HL-60 (cell line): ENCODE results near the gene KY.
"Not testable (repeated sequence)": the region's sequence is repeated elsewhere in the genome, so short reads cannot be mapped to it uniquely, and the experiment has no call there.

Experiments used
- DNase-seq, 2 experiments: peaks; one replicate each; pipeline ENCODE4 v3.0.0-alpha.2; 2010 to 2020; ENCODE audit warnings: low read depth in 1 of 2, low spot score in 1 of 2
- H3K27ac ChIP-seq: fragments of 250-450 bp; sonication (Bioruptor Pico); replicated peaks from 2 replicates; pipeline ENCODE4 v1.5.1; 2020; ENCODE audit warnings: mild to moderate bottlenecking, moderate library complexity
- H3K27me3 ChIP-seq: fragments of 250-450 bp; sonication (Bioruptor Pico); 2 replicates; pipeline ENCODE4 v1.5.1; 2021; ENCODE audit warnings: mild to moderate bottlenecking, moderate library complexity; ENCODE audit not compliant: insufficient read depth, poor library complexity, severe bottlenecking
- H3K4me3 ChIP-seq: replicated peaks from 2 replicates; pipeline ENCODE4 v1.5.1; 2011; ENCODE audit warnings: mild to moderate bottlenecking, control low read depth, low read length; ENCODE audit not compliant: insufficient read depth
- CTCF ChIP-seq: IDR thresholded peaks from one replicate; pipeline ENCODE4 v1.5.1; 2011; ENCODE audit warnings: low read length, control low read depth, inconsistent platforms; ENCODE audit not compliant: insufficient read depth
- GABPA ChIP-seq: IDR thresholded peaks from 2 replicates; pipeline ENCODE4 v1.6.1; 2012; ENCODE audit warnings: low read depth
- POLR2AphosphoS5 ChIP-seq: IDR thresholded peaks from 2 replicates; pipeline ENCODE4 v1.6.1; 2012; ENCODE audit warnings: low read depth
- SPI1 ChIP-seq: IDR thresholded peaks from 2 replicates; pipeline ENCODE4 v1.6.1; 2012; ENCODE audit warnings: low read depth, mild to moderate bottlenecking, borderline replicate concordance
- TF ChIP-seq, protein P1 (sequence below): IDR thresholded peaks from 2 replicates; pipeline ENCODE4 v1.6.1; 2012; ENCODE audit warnings: low read depth; ENCODE audit not compliant: insufficient replicate concordance

KY gene

GRCh38 chr3:134597390-134597970 lies 53.3 kb downstream of the KY start:
- Histone ChIP-seq H3K4me3 (no peak overlapping the region), H3K27me3 (no peaks in the 10 kb centered on the region), H3K27ac (no peak overlapping the region)
- no peak for DNase-seq
- no peak for TF ChIP-seq CTCF
- TF ChIP-seq SPI1 = no peak
- no peak for TF ChIP-seq POLR2AphosphoS5
- TF ChIP-seq GABPA = no peak
- TF ChIP-seq, protein P1, sequence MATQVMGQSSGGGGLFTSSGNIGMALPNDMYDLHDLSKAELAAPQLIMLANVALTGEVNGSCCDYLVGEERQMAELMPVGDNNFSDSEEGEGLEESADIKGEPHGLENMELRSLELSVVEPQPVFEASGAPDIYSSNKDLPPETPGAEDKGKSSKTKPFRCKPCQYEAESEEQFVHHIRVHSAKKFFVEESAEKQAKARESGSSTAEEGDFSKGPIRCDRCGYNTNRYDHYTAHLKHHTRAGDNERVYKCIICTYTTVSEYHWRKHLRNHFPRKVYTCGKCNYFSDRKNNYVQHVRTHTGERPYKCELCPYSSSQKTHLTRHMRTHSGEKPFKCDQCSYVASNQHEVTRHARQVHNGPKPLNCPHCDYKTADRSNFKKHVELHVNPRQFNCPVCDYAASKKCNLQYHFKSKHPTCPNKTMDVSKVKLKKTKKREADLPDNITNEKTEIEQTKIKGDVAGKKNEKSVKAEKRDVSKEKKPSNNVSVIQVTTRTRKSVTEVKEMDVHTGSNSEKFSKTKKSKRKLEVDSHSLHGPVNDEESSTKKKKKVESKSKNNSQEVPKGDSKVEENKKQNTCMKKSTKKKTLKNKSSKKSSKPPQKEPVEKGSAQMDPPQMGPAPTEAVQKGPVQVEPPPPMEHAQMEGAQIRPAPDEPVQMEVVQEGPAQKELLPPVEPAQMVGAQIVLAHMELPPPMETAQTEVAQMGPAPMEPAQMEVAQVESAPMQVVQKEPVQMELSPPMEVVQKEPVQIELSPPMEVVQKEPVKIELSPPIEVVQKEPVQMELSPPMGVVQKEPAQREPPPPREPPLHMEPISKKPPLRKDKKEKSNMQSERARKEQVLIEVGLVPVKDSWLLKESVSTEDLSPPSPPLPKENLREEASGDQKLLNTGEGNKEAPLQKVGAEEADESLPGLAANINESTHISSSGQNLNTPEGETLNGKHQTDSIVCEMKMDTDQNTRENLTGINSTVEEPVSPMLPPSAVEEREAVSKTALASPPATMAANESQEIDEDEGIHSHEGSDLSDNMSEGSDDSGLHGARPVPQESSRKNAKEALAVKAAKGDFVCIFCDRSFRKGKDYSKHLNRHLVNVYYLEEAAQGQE = no peak

GRCh38 chr3:134594986-134595385 lies 55.8 kb downstream of the KY start:
- DNase-seq, H3K4me3 ChIP-seq, H3K27ac ChIP-seq, H3K27me3 ChIP-seq: not testable (repeated sequence)

DNA sequence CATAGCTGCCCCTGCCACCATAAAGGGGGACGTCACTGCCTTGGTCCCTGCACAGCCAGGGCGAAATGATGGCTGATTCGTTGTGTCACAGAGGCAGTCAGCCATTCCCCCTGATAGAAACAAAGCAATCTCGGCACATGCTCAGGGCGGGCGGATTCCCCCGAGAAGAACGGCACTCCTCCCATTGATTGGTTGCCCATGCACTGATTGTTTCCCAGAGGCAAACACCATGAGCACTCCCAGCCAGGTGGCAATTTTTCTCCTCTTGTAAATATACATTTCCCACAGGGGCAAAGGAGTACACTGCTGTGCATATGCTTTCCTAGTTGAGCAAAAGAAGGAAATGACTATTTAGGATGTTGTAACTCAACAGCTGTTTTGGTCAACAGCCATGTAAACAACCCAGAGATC lies 56.5 kb downstream of the KY start:
- DNase-seq = no peak
- no peak for TF ChIP-seq GABPA
- TF ChIP-seq, protein P1 = no peak
- TF ChIP-seq SPI1 = no peak
- TF ChIP-seq CTCF = no peak
- TF ChIP-seq POLR2AphosphoS5 = no peak
- Histone ChIP-seq H3K4me3 (no peak overlapping the region), H3K27ac (no peak overlapping the region), H3K27me3 (no peaks in the 10 kb centered on the region)

DNA sequence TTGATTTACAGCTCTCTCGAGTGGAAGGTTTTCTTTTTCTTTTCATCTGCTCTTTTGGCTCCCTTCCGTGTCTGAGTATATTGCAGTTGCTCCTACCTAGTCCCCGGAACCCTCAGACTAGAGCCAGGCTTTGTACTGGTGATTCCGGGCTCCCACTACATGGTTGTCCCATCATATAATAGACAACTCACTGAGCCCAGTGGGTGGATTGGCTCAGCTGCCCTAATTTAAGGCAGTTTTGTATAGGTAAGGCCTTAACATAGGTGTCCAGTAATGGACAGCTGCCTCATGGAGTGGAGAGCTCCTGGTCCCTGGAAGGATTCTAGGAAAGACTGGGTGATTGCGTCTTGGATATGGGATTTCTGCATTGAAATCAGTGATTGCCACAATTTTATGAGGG lies 58.0 kb downstream of the KY start:
- Histone ChIP-seq H3K27me3 (no peaks in the 10 kb centered on the region), H3K4me3 (no peak overlapping the region), H3K27ac (no peak overlapping the region)
- no peak for DNase-seq
- TF ChIP-seq POLR2AphosphoS5 = no peak
- no peak for TF ChIP-seq CTCF
- TF ChIP-seq, protein P1 = no peak
- TF ChIP-seq GABPA = no peak
- no peak for TF ChIP-seq SPI1
